ENCODE data around the gene ZBTB39.
"Not testable (repeated sequence)": the region's sequence is repeated elsewhere in the genome, so short reads cannot be mapped to it uniquely, and the experiment has no call there.

GRCh38 chr12:57022324-57022723, 16.0 kb upstream of the ZBTB39 start:
- not testable (repeated sequence) for TF ChIP-seq HDGF (IDR thresholded peaks at IDR 0.05; ENCODE audit: borderline replicate concordance); CTBP1 (IDR thresholded peaks at IDR 0.05; ENCODE audit: borderline replicate concordance); SP1 (IDR thresholded peaks at IDR 0.05)

Measured in HEK293T (cell line).